NCI-H69 (cell line): ENCODE results near the gene CHTF8.
"Not testable (repeated sequence)": the region's sequence is repeated elsewhere in the genome, so short reads cannot be mapped to it uniquely, and the experiment has no call there.

Experiments used
- DNase-seq: peaks from one replicate; lab custom pipeline; 2025; lab: John Stamatoyannopoulos, UW

CHTF8 gene

DNA sequence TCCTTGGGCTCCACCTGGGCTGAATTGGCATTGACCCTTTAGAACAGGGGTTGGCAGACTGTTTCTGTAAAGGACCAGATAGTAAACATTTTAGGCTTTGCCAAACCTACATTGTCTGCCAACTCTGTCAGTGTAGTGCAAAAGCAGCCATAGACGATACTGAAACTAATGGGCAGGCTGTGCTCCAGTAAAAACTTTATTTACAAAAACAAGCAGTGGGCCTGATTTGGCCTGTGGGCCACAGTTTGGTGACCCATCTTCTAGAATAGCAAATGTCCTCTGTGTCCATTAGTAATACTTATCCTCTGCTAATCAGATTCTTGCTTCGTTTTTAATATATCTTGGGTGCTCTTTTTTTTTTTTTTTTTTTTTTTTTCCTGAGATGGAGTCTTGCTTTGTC is 6.2 kb upstream of the CHTF8 start:
- no peak for DNase-seq

DNA sequence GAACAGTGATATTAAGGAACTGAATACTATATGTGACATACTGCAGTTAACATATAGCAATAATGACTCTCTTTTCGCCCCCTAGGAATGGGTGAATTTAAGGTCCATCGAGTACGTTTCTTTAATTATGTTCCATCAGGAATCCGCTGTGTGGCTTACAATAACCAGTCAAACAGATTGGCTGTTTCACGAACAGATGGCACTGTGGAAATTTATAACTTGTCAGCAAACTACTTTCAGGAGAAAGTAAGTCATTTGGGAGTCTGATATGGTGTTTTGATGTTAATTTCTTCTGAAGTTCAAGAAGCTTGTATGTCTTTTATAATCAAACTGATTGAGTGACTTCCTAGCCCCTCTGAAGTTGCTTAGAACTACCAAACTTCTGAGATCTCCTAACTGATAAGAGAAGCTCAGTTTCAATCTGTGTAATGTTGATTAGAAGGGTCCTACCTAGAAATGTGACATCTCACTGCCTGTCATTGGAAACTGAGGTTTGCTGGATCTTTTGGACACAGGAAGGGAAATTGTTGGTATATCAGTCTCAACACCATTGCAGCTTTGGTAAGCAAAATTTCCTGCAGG is 1.1 kb upstream of the CHTF8 start:
- DNase-seq: no peak

DNA sequence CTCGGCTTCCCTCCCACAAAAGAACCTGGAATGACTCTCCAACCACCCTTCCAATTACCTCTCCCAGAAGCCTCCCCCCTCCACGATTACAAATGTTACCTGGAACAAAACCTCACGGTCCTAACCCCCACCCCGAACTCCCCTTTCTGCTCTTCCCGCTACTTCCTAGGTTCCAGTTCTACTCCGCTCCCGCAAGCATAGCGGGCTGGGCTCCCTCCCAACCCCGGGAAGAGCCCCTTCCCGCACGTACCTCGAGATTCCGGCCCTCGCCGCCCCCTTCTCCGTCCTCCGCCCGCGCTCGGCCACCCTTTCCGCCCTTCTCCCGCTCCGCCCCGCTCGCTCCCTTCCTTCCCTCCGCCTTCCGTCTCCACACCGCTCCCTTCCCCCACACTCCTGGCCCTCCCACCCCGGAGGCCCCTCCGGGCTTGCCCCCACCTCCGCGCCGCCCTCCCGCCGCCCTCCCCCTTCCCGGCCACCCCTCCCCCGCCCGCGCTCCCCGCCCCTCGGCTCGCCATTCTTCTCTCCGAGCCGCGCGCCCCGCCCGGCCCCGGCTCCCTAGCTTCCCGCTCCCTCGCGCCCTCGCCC is 457 bp downstream of the CHTF8 start:
- DNase-seq: peak; percentile 84

DNA sequence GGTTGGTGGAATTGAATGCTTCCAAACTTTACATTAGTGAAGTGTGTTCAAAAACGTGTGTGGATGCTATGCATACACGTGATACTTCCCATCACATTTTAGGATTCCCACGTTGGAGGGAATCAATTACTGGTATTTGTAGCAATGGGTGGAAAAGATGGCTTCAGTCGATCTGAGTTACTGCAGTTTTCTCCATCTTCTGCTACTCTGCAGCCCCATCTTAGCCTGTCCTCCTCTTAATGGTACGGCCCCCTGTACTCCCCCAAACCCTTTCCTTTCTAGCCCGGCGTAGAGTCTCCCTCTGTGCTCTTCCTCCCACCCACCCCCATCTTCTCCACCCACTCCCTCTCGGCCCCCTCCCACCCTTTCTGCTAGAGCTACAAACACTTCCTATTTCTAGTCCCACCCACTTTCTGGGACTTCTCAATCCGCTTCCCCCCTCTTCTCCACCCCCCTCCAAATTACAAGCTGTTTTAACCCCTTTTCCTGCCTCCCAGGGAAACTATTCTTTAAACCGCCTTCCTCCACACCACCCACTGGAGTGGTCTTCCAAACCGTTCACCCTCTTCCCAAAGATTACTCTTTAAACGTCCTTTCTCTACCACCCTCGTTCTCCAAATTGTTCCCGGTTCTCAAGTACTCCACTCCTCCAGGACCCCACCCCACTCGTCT is 1.1 kb downstream of the CHTF8 start:
- peak; percentile 50 for DNase-seq

DNA sequence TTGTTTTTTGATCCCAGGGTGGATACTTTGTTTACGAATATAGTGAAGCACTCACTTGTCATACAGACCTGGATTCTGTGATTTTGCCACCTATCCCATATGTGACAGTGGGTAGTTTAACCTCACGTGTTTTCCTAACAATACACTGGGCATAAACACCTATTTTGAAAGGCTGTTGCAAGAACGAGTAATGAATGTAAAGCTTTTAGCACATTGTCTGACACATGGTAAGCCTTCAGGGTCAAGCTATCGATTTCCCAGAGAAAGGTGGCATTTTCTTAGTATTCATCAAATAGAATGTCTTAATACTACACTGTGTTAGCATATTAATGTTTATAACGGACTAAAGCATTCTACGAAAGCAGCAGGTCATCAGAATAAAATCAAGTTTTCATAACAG is 1.9 kb downstream of the CHTF8 start:
- no peak for DNase-seq

DNA sequence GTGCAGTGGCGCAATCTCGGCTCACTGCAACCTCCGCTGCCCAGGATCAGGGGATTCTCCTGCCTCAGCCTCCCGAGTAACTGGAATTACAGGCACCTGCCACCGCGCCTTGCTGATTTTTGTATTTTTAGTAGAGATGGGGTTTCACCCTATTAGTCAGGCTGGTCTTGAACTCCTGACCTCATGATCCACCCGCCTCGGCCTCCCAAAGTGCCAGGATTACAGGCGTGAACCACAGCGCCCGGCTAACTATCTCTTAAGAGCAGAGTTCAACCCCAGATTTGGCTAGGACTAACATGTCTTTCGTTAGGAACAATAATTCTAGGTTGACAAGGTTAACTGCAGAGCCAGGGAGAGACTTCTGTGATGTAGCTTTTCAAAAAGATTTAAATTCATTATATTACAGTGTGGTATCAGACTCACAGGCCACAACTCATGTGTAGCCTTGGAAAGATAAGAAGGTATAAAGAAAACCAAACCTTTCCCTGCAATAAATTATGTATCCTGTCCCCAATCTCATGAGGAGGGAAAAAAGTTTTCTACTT is 4.3 kb downstream of the CHTF8 start:
- DNase-seq: no peak

DNA sequence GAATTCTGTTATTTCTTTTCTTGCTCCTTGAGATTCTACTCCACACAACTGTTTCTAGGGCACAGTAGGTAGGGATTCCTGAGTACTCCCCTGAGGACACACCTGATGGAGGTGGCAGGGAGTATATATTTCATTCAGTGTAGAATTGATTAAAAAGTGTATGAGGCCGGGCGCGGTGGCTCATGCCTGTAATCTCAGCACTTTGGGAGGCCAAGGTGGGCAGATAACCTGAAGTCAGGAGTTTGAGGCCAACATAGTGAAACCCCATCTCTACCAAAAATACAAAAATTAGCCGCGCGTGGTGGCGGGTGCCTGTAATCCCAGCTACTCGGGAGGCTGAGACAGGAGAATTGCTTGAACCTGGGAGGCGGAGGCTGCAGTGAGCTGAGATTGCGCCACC is 5.6 kb downstream of the CHTF8 start:
- DNase-seq: not testable (repeated sequence)

DNA sequence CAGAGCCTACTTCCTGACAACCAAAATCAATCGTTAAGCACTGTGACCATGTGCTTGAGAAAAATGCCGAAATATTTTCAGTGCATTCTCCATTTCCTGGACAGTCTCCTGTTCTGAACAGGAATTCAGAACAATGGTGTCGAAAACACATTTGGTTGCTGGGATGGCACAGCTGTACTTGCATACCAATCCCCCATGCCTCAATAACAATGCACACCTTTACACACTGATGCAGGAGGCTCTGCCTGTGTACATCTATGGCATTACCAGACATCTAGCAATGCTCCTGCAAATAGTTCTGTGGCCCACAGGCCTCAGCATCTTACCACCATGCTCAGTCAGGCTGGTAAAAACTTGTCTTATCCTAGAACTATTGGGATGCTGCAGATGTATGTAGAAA is 6.2 kb downstream of the CHTF8 start:
- DNase-seq: no peak

DNA sequence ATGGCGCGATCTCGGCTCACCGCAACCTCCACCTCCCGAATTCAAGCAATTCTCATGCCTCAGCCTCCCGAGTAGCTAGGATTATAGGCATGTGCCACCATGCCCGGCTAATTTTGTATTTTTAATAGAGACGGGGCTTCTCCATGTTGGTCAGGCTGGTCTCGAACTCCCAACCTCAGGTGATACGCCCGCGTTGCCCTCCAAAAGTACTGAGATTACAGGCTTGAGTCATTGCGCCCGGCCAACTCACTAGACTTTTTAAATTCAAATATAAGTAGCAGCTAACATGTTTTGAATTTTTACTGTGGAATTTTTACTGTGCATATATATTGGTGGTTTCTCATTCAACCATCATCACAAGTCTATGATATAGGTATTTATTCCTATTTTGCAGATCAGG is 7.4 kb downstream of the CHTF8 start:
- DNase-seq: not testable (repeated sequence)

DNA sequence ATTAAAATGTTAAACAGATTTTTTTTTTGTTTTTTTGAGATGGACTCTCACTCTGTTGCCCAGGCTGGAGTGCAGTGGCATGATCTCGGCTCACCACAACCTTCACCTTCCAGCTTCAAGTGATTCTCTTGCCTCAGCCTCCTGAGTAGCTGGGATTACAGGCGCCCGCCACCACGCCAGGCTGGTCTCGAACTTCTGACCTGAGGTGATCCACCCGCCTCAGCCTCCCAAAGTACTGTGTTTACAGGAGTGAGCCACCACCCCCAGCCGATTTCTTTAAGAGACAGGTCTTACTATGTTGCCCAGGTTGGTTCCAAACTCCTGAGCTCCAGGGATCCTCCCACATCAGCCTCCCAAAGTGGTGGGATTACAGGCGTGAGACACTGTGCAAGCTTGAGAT is 8.0 kb downstream of the CHTF8 start:
- DNase-seq: not testable (repeated sequence)

DNA sequence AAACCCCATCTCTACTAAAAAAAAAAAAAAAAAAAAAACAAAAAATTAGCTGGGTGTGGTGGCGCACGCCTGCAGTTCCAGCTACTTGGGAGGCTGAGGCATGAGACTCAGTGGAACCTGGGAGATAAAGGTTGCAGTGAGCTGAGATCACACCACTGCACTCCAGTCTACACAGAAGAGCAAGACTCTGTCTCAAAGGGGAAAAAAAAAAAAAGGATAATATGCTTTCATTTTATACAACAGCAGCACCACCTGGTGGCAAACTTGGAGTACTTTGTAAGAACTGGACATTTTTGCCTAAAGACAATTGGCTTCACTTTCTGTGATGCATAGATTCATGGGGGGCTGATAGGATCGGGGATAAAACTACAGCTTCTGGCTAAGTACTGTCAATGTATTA is 8.5 kb downstream of the CHTF8 start:
- peak; percentile 70 for DNase-seq

DNA sequence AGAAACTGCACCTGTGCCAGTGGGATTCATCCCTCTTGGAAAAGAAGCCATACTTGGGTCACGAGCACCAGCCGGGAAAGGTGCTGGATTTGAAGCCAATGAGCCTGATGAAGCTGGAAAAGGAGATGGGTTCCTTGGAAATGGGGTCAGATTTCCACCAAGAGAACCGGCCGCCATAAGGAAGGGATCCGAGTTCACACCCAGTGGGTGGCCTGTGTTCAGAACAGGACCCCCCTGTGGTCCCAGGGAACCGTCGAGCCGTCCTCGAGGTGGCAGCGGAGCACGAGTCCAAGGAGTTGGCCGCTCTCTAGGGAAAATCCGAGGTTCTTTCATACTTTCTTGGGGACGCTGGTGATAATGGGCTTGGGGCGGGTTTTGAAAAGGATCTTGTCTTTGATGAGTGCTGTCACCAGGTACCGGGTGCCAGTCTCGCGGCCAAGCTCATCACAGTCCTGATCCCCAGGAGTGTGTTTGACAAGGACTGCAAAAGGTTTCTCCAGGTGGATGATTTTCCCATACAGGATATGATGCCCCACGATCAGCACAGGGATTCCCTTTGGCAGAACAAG is 12.2 kb downstream of the CHTF8 start:
- no peak for DNase-seq

DNA sequence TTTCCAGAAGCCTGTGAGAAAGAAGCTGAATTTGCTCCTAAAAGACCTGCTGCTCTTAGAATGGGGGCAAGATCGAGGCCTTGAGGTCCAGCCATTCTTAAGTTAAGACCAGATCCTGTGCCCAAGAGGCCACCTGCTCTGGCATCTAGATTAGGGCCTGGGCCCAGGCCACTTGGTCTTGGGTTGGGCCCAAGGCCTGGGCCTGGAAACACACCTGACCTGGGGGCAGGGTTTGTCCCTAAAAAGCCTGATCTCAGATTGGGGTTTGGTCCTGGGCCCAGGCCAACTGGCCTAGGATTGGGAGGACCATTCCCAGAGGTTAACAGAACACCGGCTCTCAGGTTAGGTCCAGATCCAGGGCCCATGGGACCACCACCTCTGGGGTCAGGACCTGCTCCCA is 12.9 kb downstream of the CHTF8 start:
- no peak for DNase-seq

DNA sequence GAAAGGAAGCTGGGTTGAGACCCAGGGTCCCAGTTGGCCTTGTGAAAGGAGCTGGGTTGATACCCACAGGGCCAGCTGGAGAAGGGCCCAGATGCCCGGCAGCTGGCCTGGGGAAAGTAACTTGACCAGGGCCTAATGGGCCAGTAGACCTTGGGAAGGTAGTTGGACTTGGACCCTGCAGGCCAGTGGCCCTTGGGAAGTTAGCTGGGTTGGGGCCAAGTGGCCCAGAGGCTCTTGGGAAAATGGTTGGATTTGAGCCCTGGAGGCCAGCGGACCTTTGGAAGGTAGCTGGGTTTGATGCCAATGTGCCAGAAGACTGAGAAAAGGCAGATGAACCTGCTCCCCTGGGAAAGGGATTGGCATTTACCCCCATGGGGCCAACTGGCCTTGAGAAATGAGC is 13.4 kb downstream of the CHTF8 start:
- DNase-seq: no peak

DNA sequence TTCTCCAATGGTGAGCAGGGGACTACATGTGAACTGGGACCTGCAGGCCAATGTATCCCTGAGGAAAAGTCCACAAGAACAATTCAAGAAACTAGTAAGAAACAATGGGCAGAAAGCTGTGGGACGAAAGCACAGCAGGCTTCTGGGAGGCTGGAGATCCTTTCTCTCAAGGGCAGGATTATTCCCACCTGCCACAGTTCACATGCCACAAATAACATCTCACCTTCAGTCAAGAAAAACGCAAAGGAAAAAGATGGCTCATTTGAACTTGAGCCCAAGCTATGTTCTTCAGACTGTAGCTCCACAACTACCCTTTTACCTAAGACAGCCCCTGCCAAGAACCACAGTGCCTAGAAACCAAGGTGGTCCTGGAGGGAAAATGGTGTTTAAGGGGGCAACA is 13.9 kb downstream of the CHTF8 start:
- no peak for DNase-seq

DNA sequence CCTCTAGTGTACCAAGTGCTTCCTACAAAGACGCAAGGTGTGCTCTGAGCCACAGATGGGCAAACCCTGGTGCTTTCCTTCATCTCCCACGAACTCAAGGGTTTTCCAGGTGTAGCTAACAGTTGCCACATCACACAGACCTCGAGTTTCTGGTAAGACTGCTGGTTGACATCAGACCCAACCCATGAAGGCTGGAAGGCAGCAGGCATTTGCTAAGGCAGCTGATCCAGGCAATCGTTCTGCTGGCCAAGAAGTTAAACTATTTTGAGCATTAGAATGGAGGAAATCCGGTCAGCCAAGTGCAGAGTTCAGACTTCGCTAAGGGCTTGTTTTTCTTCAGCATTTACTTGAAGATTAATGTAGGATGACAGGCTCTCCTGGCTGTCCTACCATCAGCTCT is 15.5 kb downstream of the CHTF8 start:
- no peak for DNase-seq

DNA sequence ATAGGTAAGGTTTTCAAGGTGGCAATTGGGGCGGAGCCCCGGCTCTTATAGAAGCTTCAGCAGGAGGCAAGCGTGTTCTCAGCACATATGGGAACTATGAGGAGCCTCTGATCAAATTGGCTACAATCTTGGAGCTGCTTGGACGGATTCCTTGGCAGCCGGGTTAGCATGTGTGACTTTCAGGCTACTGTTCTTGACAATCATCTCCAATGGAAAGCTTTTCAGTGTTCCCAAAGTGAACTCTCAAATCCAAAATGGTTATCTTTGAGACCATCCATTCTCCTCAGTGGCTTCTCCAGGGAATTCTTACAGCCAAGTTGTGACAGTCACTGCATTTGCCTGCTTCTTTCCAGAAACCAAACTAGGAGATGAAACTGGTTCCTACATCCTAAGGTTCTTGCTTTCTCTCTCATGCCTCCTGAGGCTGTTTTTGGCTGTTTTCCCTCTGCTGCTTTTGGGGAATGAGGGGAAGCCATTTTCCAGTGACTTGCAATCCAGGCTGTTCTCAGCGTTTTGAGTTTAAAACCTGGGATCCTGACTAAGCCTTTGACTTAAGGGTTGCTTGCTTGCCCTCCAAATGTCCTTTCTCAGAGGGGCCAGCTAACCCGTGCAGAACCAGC is 16.0 kb downstream of the CHTF8 start:
- DNase-seq: no peak

DNA sequence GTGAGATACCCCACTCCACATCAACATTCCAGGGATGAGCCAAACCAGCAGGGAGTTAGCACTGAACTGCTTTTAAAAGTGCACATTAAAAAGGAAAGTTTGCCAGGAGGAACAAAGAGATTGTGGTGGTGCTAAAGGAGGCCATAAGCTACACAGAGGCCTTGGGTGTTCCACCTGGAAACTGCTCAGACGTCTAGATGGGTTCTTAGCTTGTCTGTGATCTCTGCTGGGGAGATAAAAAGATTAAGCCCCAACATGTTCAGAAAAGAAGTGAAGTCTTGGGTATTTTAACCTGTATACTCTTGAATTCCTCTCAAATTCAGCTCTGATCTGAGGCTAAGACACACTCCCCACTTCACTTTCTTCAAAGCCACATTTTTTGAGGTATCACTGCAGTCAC is 16.6 kb downstream of the CHTF8 start:
- no peak for DNase-seq

DNA sequence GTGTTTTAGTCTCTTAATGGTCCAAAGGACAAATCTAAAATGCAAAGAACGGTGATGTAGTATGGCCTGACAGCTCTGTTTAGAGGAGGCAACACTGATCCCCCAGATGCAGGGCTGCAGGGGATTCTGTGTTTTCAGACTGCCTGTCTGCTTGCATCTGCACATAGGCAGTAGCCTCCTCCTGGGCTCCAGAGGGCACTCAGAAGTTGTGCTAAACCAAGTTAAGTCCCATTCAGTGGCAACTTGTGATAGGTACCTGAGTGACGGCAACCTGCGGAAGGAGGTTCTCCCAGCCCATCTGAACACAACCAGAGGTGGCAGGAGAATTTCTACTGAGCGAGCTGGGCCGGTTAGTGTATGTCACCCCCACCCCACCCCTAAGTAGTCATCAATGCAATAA is 17.0 kb downstream of the CHTF8 start:
- no peak for DNase-seq

DNA sequence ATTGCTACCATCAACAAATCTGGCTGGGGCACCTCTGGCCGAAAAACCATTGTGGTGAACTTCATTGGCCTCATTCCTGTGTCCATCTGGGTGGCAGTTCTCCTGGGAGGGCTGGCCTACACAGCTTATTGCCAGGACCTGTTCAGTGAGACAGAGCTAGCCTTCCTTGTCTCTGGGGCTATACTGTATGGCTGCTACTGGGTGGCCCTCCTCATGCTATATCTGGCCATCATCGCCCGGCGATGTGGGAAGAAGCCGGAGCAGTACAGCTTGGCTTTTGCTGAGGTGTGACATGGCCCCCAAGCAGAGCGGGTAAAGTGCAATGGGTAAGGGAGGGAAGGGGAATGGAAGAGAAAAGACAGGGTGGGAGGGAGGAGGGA is 17.4 kb downstream of the CHTF8 start:
- DNase-seq: no peak

DNA sequence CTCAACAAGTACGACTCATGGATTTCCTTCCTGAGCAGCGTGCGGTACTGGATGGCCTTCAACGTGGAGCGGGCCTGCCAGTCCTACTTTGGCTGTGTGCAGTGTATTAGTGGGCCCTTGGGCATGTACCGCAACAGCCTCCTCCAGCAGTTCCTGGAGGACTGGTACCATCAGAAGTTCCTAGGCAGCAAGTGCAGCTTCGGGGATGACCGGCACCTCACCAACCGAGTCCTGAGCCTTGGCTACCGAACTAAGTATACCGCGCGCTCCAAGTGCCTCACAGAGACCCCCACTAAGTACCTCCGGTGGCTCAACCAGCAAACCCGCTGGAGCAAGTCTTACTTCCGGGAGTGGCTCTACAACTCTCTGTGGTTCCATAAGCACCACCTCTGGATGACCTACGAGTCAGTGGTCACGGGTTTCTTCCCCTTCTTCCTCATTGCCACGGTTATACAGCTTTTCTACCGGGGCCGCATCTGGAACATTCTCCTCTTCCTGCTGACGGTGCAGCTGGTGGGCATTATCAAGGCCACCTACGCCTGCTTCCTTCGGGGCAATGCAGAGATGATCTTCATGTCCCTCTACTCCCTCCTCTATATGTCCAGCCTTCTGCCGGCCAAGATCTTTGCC is 17.9 kb downstream of the CHTF8 start:
- no peak for DNase-seq

DNA sequence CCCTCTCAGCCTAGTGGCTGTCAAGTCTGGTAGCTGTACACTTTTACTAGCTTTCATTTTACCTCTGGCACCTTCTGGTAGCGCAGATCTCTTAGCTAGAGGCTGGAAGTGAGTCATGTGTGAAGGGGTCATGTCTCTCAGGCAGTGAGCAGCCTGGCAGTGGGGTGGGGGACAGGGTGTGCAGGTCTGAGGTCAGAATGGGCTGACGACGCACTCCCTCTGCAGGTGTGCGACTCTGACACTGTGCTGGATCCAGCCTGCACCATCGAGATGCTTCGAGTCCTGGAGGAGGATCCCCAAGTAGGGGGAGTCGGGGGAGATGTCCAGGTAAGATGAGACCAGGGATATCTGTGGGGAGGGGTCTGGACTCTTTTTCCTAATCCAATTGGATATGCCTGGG is 19.2 kb downstream of the CHTF8 start:
- DNase-seq: no peak
